CD1c-positive myeloid dendritic cell (primary cell): ENCODE measurements around the gene DDR2.

Experiments used
- DNase-seq: peaks from one replicate; pipeline ENCODE4 v3.0.0-alpha.2; 2016; ENCODE audit errors: extremely low spot score

DDR2 gene

DNA sequence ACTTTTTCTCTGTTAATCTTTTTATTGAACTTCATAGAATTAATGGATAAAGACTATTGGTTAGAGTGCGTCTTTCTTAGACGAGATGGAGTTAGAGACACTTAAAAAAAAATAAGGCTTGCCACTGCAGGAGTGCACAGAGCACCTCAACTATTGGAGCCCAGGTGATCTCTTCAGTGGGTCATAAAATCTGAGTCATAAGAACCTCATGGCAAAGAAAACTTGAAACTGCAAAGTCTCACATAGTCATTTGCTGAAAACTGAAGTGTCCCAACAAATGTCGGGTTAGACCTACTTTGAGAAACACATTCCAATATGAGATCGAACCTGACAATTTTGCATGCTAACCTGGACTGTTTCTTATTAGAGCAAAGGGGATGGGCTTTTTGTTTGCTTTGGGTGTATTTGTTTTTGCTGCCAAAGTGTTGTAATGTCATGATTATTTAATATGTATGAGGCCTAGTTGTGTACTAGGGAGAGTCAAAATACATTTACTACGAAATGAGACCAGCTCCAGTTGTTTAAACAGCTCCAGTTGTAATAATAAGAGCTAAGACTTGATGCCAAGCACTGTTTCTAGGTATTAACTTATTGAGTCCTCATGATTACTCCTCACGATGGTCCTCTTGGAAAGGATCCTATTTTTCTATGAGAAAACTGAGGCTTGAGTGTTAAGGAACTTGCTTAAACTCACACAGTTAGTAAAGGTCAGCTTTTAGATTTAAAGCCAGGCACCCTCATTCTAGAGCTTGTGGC is 65.1 kb downstream of the DDR2 start:
- DNase-seq, result no peak

DNA sequence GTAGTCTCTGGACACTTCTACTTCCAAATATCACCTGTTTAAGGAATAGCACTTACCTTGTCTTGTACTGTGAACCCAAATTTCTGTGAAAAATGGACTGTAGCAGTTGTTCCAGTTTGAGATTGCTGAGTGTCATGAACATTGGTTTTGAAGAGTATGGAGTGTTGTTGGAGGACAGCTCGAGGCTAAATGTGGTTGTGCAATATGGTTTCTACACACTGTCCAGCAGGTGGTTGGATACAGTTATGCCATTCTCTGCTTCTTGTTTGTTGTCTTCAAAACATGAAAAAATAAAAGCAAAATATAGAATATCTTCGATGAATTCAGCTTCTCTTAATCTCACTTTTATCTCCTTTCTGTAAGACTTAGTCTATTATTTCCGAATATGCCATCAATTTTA is 67.1 kb downstream of the DDR2 start:
- no peak for DNase-seq

DNA sequence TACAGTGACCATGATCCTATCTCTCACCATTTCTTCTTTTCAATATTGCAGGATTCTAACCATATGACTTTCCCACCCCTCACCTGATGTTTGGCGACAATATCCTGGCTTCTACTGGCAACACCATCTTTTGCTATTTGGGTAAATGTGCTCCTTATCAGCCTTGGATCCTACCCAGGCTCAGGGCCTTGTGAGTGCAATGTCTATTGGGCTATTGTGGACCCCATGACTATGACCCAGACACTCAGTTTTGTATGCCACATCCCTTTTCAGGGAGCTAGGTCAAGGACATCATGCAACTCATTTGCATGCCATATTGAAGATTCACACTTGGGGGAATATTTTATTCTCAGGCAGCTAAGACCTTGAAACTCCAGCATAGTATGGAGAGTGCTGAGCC is 67.9 kb downstream of the DDR2 start:
- DNase-seq, result no peak

DNA sequence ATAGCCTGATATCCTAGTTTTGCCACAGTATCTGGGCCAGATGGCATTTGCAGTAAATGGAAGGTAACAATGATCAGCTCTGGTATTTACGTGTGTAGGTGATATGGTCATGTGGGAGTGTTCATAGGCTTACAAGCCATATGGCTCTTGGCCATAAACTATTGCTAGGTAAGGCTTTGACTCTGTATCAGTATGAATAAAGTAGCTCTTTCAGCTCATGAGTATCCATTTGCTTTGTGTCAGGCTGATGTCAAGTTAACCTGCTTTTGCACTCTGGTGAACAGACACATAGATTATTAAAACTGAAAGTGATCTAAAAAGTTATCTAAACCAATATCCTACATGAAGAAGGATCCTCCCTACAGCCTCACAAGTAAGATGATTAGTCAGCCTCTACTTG is 69.0 kb downstream of the DDR2 start:
- no peak for DNase-seq

DNA sequence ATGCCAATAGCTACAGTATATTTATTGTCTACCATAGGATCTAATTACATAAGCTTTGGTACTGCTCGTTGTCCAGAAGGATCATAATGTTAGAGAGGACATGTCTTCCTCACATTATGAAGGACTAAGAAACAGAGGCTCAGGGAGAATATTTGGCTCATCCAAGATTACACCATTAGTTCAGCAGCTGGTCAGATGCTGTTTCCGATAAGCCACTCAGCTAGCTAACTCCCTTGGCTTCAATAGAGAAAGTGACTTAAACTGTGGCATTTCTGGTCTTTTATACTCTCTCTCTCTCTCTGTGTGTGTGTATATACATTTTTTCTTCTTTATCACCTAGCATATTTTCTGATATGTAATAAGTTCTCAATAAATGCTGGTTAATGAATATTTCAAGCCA is 70.4 kb downstream of the DDR2 start:
- DNase-seq, result no peak

DNA sequence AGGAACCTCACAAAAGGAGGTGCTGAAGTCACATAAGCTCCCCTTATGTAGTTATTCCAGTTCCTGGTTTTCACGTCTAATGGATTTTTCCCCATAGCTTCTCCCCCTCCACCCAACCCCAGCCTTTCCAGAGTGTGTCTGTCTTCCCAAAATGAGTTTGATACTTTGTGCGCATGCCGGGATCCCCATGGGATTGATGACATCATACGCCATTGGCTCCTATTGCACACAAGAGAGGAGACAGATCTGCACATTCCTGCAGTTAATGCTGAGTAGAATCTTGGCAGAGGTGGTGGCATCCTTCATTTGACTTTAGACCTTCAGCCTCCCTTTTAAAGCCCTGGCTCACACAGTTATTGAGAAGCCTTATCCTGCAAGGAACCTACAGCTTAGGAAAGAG is 71.4 kb downstream of the DDR2 start:
- no peak for DNase-seq

DNA sequence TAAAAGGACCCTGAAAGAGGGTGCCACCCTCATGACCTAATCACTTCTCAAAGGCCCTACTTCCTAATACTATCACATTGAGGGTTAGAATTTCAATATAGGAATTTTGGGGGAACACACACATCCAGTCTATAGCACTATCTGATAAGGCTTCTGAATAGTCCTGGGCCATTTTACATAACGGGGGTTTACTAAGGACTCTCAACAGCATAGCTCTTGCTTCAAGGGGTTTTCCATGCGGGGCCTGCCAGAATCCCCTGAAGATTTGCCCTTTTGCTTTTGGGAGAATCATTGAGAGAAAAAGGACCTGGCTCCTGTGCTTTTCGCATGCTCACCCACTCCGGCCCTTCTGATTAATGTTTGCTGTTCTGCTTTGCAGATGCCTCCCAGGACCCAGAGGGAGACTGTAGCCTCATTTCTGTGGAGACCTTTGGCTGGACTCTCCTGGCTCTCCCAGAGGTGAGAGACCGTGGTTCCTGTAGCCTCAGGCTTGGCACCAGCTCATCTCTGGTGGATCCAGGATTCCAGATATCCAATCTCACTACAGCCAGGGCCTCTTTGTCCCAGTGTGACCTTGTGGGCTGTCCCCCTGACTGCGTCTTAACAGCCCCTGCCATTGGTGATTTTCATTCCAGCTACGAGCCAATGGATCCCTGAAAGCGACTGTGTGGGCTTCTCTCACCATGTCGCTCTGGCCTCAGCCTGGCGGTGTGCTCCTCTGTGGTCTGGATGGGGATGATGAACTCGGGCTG is 72.6 kb downstream of the DDR2 start:
- no peak for DNase-seq

DNA sequence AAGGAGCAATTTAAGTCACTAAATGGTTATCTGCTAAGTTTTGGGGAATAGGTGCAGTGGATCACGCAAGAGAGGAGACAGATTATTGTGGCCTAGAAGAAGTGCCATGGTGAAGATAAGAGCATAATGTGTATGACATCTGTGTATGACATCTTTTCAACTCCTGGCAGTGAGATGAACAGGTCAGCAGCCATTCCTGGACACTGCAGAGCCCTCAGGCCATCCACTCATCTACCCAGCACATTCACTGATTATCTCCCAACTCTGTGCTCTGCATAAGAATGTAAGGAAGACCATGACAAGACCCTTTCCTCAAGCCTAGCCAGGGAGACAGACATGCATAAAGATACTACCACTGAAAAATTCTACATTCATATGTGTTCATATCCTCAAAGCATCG is 73.7 kb downstream of the DDR2 start:
- no peak for DNase-seq

DNA sequence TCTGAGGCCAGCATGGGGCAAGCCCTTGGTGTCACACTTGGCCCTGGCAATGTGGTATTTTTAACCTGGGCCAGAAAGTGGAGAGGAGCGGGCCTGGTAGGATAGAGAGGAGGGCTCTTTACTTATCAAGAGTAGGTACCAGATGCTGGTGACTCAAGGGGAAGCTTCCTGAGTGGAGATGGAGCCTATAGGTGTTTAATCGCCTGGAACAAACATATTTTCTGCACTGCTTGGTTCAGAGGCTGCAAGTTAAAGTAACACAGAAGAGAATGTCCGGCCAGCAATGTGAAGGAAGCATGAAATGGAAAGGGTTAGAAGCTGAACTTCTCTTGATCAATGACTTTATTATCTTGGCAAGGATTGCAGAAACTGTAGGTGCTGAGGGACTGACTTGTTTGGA is 74.3 kb downstream of the DDR2 start:
- no peak for DNase-seq

DNA sequence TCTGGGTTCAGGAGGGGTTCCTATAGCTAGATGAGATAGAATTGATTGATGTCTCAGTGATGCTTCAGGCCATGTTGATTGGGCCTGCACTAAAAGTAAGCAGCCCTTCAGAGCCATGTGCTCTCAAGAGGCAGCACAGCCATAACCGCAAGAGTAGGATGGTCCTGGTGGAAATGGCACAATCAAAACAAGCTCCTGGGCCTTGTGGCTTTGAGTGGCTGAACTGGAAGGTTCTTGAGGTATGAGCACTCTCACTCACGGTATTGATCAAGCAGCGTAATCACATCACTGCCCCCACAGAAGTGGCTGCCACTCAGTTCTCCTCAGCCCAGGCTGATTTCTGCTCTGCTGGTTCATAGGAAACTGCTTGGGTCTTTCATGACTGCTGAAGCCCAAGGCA is 76.0 kb downstream of the DDR2 start:
- DNase-seq, result no peak

DNA sequence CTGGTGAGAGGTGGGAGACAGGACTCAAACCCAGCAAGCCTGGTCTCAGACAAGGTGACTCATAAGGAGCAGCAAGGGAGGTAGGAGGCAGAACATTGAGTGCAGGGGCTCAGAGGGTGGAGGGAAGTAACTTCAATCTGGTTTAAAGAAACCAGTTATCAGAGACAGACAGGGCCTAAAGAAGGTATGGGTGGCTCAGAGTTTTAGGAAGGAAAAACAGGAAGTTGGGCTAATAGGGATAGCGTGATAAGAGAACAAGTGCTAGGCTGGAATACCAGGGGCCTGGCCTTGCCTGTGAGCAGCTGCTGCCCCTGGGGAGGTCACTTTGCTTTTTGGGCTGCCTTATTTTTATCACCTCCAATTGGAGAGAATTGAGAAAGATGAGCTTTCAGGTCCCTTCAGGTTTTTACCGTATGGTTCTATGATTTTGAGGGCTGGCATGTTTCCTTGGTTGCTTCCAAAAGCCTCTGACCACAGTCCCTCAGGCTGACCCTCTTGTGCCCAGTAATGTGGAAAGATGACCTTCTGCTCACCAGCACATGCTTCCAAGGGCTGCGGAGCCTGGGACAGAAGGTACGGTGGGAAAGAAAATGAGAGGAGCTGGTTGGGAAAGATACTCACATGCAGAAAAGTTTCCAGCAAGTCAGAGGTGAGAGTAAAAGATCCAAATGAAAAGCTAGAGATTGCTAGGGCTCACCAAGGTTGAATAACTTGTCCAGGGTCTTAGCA is 77.0 kb downstream of the DDR2 start:
- no peak for DNase-seq

DNA sequence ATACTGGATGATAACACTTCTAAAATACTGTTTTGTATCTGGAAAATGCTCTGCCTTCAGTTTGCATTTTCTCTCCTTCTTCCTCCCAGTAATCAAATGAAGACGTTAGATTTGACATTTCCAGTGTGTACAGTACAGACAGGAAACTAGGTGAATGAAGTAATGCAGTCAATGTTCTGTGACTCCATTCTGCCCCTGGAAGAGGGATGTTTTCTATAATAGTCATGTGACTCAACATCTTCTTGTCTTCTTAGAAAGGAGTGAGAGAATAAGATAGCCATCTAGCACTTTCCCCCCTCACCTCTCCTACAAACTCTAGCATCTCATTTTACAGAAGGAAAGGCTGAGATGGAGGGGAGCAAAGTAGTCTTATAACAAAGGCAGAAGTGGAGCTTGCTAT is 77.6 kb downstream of the DDR2 start:
- no peak for DNase-seq

DNA sequence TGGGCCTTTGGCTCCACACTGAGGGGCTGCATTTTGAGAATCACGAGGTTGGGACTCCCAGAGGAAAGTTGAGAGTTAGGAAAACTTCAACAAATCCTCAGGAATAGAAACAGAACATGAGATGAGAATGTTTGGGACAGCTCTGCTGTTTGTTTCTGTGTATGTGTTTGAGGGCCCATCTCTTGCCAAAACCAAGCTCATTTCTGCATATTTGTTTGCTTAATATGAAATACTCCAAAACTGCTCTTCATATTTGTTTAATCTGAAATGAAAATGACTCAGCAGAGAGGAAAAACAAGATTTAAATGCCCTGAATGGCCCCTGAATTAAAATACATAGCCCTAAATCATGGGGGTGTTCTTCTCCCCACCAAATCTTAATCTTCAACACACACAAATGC is 78.1 kb downstream of the DDR2 start:
- no peak for DNase-seq

DNA sequence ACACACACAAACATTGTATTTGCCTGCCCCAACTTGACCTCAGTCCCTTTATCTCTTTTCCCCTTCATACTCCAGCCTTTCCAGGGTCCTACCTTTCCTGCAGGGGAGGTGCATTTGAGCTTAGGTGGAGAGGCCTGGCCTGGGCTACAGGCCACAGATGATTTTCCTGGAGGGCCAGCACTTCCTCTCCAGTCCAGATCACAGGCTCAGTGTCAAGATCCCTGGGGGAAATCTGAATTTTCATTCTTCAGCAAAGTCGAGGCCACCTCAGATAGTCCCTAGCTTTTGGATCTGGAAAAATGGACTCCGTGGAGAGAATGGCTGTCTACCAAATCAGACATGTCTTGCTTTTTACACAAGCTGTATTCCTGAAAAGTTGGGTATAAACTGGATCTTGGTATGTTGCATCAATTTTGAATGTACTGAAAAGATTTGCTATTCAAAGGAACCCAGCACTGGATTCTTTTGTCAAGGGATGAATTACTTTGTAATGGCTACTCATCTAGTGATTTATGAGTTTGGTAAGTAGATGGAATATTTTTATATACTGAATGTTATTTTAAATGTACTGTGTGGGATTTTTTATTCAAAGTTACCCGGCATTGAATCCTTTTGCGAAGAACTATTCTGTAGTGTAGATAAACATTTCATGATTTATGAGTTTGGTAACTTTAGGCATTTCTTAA is 78.7 kb downstream of the DDR2 start:
- DNase-seq, result no peak

DNA sequence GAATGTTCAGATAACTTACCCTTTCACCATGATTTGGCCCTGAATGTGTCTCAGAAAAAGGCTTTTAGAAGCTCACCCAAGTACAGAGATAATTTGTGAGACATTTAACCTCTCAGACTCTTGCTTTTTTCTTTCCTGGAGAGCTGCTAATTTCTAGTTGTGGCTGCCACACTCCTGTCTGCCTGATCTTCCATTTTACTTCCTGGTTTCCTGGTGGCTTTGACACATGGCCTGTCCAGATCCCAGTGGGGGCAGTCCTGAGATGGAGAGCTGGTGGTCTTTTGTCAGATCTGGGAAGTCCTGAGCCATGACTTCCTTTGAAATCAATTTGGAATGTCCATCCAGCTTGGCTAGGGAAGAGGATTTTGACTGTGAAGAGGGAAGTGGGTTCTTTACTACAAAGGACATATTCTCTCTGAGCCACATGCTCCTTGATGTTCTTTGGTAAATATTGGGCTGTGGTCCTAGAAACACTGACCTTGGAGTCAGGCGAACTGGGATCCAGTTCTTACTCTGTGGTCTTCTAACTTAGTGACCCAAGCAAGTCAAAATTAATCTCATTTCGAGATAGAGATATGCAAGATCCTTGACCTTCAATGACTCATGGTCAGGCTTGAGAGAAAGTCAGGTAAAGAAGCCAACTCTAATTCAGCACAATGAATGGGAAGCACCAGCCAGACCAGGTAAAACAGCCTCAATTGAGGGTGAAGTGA is 80.2 kb downstream of the DDR2 start:
- DNase-seq, result no peak

DNA sequence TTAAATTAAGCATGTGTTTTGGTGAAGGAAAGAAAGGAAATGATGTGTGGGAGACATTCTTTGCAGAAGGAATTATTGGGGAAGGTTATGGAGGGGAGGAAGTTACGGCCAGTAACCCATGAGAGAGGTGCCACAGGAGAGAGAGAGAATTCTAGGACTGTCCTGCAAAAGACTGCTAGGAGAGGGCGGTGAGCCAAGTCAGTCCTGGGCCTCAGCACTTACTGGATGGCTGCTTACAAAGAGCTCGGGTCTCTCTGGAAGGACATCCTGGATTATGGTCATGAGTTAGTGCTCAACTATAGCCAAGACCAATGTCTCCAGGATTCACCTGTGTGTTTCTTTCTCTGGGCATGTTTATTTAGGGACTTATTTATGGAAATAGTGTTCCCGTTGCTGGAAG is 83.9 kb downstream of the DDR2 start:
- DNase-seq, result no peak

DNA sequence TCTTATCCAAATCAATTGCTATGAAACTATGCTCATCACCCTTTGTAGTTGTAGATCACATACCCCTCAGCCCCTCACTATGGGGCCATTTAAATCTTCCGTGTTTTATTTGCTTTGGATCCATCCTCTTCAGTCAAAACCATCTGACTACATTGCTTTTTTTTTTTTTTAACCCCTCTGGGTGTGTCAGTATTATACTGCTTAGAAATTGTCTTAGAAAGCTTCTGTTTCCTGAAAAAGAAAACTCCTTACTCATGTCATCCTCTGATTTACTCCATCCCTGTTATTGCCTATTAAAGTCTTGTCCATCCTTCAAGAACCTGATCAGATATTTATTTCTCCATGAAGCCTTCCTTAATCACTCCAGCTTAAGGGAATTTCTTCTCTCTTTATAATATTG is 84.3 kb downstream of the DDR2 start:
- DNase-seq, result no peak

DNA sequence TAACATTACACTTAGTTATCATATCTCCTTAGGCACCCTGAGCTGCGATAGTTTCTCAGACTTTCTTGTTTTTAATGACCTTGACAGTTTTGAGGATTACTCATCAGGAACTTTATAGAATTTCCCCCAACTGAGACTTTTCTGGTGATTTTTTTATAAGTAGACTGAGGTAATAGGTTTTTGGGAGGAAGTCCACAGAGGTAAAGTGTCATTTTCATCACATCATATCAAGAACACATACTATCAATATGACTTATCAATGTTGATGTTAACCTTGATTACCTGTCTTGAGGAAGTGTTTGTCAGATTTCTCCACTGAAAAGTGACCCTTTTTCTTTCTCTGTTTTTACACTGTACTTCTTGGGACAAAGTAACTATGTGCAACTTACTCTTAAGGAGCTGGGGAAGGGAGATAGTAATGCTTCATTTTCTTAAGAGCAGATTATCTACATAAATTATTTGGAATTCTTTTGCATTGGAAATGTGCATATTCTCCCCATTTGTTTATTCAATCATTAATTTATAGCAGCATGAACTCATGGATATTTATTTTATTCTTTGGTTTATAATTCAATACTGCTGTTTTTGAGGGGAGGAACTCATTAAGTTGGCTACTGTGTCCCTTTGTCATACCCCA is 85.4 kb downstream of the DDR2 start:
- DNase-seq, result no peak

DNA sequence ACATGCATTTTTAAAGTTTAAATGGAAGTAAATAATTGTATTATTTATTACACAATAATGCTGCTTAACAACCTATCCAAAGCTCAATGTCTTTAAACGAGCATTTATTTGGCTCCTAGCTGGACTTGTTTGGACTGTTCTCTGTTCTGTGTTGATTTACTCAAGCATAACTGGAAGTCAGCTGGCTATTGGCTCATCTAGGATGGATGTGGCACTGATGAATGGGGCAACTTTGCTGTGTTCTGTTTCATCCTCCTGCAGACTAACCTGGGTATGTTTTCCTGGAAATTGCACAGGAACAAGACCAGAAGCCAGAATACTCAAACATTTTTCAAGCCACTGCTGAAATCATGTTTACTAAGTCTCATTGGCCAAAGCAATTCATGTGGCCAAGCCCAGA is 87.4 kb downstream of the DDR2 start:
- no peak for DNase-seq

DNA sequence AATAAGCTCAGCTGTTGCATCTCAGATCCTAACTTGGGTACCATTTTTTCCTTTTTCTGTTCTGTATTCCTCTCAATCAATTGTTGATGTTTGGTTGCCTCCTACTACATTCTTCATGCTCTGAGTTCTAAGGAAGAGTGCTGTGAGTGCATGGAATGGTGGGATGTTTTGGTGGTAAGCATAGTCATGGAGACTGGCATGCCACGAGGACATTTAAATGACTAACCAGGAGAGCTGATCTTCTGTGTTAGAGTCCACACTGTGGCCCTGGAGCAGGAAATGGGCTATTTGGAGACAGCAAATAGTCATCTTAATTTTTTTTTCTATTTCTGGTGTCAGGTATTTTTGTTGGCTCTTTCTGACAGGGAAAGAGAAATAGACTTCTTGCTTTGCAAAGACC is 88.7 kb downstream of the DDR2 start:
- DNase-seq, result no peak

DNA sequence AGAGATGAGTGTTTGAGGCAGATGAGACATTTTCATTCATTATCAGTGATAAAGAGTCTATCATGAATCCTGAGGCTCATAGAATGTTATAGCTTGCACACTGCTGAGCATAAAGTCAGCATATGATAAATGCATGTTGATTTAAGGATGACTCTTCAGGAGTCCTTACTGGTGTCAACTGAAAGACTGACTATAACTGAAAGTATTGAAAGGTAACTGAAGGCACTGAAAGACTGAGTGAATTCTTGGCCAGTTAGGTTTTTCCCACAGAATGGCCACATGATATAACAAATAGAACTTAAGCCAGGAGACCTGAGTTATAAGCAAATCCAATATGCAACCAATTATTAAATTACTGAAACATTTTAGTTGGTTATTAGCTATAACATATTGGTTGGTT is 89.2 kb downstream of the DDR2 start:
- no peak for DNase-seq
